SKM-1 (cell line): ENCODE measurements around the gene ARL5A.
A peak's percentile ranks its signal among the peaks of the same experiment; 100 is the strongest.
"Not testable (repeated sequence)": the region's sequence is repeated elsewhere in the genome, so short reads cannot be mapped to it uniquely, and the experiment has no call there.

Experiments
- DNase-seq: peaks from one replicate; lab custom pipeline; 2025; ENCODE audit not compliant: unreplicated experiment; lab: John Stamatoyannopoulos, UW

The ARL5A gene

GRCh38 chr2:151828143-151828889 is at the start of gene ARL5A:
Gene ARL5A (minus strand): TSS chr2:151828421. CDS start chr2:151828176, 245 bp downstream.
- peak; percentile 74 for DNase-seq

GRCh38 chr2:151875631-151876030 is 47.4 kb upstream of the ARL5A start:
- DNase-seq, result not testable (repeated sequence)

GRCh38 chr2:151872463-151872862 is 44.2 kb upstream of the ARL5A start:
- DNase-seq, result no peak

- no peak for DNase-seq
Measured at GRCh38 chr2:151869291-151869690, 41.1 kb upstream of the ARL5A start.

- DNase-seq, result no peak
Measured at GRCh38 chr2:151862700-151863099, 34.5 kb upstream of the ARL5A start.

- DNase-seq, result no peak
Measured at GRCh38 chr2:151861174-151861573, 33.0 kb upstream of the ARL5A start.

- DNase-seq, result no peak
Measured at GRCh38 chr2:151860613-151861146, 32.5 kb upstream of the ARL5A start.

GRCh38 chr2:151860210-151860609 is 32.0 kb upstream of the ARL5A start:
- no peak for DNase-seq

- DNase-seq, result no peak
Measured at GRCh38 chr2:151857650-151858049, 29.4 kb upstream of the ARL5A start.

GRCh38 chr2:151855111-151855510 is 26.9 kb upstream of the ARL5A start:
- DNase-seq, result no peak

- no peak for DNase-seq
Measured at GRCh38 chr2:151853070-151853758, 25.0 kb upstream of the ARL5A start.

- no peak for DNase-seq
Measured at GRCh38 chr2:151852260-151853069, 24.2 kb upstream of the ARL5A start.

GRCh38 chr2:151851761-151852160 is 23.5 kb upstream of the ARL5A start:
- DNase-seq, result no peak

GRCh38 chr2:151849413-151850010 is 21.3 kb upstream of the ARL5A start:
- DNase-seq, result no peak

- no peak for DNase-seq
Measured at GRCh38 chr2:151845884-151846283, 17.7 kb upstream of the ARL5A start.

- DNase-seq, result no peak
Measured at GRCh38 chr2:151845481-151845880, 17.3 kb upstream of the ARL5A start.

- DNase-seq, result peak; percentile 21
Measured at GRCh38 chr2:151844211-151844896, 16.1 kb upstream of the ARL5A start.

GRCh38 chr2:151843691-151844061 is 15.5 kb upstream of the ARL5A start:
- DNase-seq, result no peak

- no peak for DNase-seq
Measured at GRCh38 chr2:151842830-151843690, 14.8 kb upstream of the ARL5A start.

GRCh38 chr2:151841047-151841424 is 12.8 kb upstream of the ARL5A start:
- no peak for DNase-seq
